HL-60/S4 (cell line): ENCODE results near the gene FRMD4A.
"Not testable (repeated sequence)": the region's sequence is repeated elsewhere in the genome, so short reads cannot be mapped to it uniquely, and the experiment has no call there.

Source experiments
- in situ Hi-C: fragments of 300-500 bp; cut with MboI; formaldehyde crosslinking; loops from 2 replicates; pipeline ENCODE4 v1.14.3; 2022; ENCODE audit warnings: low sequenced_read_pairs

FRMD4A gene

DNA sequence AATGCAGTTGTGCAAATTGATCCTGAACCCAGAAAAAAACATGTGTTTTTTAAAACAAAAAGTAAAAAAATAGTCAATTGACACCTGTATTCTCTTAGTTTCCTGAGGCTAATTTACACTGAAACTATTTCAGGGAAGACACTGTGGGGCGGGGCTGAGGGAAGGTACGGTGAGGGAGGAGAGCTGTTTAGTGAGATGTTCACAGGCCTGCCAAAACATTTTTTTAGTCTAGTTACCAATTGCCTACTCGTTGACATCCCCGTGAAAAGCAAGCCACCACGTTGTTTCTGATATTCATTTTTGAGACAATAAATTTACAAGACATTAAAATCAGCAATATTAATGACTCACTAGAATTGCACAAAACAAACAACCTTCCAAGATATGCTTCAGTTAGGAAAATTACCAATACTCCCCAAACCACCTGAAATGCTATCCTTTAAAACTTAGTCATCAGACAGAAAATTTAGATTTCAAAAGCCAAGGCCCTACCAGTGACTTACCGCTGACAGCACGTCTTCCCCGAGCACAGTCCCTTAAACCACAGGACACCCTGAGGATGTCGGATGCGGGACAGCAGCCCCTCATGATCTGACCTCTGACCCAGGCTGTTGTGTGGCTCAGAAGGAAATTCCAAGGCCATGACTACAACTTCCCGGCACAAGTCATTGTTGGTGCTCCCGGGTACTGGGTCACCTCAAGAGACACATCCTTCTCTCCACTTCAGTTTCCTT lies 464.8 kb downstream of the FRMD4A start:
- in situ Hi-C loops: no loop called here

DNA sequence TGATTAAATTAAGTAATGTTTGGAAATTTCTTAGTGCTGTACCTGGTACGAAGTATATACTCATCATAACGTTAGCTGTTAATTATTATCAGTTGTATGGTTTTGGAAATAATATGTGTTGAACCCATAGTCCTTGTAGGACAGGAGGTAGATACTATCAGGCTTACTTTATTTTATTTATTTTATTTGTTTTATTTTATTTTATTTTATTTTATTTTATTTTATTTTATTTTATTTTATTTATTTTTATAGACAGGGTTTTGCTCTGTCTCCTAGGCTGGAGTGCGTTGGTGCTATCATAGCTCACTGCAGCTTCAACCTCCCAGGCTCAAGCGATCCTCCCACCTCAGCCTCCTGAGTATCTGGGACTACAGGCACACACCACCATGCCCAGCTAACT lies 465.5 kb downstream of the FRMD4A start:
- in situ Hi-C loops: not testable (repeated sequence)

- in situ Hi-C loops: no loop called here
Measured at GRCh38 chr10:13862546-13863233, 468.0 kb downstream of the FRMD4A start.

GRCh38 chr10:13860886-13861285 lies 469.8 kb downstream of the FRMD4A start:
- in situ Hi-C loops: no loop called here

DNA sequence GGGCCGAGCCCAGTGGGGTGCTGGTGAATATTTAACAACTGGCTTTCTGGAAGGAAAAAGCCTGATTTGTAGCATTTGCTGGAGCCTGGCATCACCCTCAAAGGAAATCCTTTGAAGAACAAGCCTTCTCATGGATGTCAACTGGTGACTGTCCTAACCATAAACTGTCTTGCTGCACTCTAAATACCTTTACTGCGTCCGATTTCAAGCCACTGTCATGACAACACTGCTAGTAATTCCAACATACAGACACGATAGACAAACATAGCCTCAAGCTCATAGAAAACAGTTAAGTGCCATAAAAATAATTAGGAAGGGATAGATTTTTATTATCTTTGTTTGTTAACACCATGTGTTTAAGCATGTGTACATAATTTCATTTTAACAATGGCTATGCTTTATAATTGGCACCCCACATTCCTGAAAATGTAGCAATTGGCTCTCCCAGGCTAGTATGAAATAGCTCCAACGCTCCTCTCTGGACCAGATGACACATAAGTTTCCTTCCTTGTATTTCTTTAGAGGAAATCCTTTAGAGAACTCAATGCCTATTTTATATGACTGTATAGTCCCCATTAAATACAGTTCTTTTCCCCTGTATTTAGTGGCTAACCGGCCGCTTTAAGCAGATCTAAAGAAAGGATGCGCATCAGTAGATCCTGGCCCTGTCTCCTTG lies 470.6 kb downstream of the FRMD4A start:
- in situ Hi-C loops: no loop called here

GRCh38 chr10:13858709-13859108 lies 472.0 kb downstream of the FRMD4A start:
- in situ Hi-C loops: no loop called here

GRCh38 chr10:13857451-13857850 lies 473.3 kb downstream of the FRMD4A start:
- in situ Hi-C loops: no loop called here

GRCh38 chr10:13853854-13854253 lies 476.9 kb downstream of the FRMD4A start:
- in situ Hi-C loops: no loop called here

DNA sequence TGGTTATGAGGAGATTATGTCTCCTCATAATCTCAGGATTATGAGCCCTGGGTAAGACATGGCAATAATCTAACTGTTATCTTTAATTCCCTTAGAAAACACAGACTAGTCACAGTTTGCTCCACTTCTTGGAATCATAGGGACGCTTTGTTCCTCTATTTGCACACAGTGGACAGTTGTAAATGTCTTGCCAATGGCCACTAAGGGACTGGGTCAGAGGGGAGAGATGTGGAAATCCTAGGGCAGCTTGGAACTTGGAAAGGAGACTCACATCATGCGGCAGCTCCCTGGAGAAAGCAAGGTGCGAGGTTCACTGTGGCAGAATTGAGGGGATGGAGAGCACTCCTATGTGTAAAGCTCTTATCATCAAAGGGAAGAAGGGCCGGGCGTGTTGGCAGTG lies 477.9 kb downstream of the FRMD4A start:
- in situ Hi-C loops: no loop called here

- in situ Hi-C loops: no loop called here
Measured at GRCh38 chr10:13851906-13852305, 478.8 kb downstream of the FRMD4A start.

GRCh38 chr10:13848520-13849445 lies 481.9 kb downstream of the FRMD4A start:
- in situ Hi-C loops: no loop called here

GRCh38 chr10:13847201-13847631 lies 483.5 kb downstream of the FRMD4A start:
- in situ Hi-C loops: no loop called here

GRCh38 chr10:13845897-13846296 lies 484.8 kb downstream of the FRMD4A start:
- in situ Hi-C loops: no loop called here

DNA sequence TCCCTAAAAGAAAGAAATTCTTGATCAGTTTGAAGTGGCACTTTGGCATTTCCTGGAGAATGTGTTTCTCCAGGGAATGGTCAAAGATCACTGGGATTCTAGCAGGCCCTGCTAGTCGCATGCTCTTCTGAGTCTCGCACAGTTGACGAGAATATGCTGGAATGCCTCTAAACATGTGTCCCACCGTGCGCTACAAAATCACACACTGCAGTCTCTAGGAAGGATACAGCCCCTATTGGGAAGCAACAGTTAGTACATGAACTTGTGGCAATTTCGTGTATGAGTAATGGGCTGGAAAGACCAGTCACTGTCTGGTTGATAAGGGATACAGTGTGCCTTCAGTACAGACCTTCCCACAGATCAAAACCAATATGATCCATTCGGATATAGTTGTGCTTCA lies 486.1 kb downstream of the FRMD4A start:
- in situ Hi-C loops: no loop called here

- in situ Hi-C loops: no loop called here
Measured at GRCh38 chr10:13842117-13842516, 488.6 kb downstream of the FRMD4A start.

DNA sequence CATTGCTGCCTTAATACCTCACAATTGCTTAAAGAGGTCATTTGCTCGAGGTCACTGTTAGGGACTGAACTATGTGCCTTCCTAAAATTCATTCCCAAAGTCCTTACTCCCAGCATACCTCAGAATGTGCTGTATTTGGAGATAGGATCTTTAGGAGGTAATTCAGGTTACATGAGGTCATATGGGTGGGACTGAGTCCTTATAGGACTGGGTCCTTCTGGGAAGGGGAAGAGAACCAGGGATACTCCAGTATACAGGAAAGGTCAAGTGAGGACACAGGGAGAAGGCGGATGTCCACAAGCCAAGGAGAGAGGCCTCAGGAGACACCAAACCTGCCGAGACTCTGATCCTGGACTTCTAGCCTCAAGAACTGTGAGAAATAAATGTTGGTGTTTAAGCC lies 490.7 kb downstream of the FRMD4A start:
- in situ Hi-C loops: no loop called here

GRCh38 chr10:13839430-13839990 lies 491.2 kb downstream of the FRMD4A start:
- in situ Hi-C loops: no loop called here

GRCh38 chr10:13839030-13839429 lies 491.7 kb downstream of the FRMD4A start:
- in situ Hi-C loops: no loop called here

- in situ Hi-C loops: no loop called here
Measured at GRCh38 chr10:13837966-13838365, 492.8 kb downstream of the FRMD4A start.

DNA sequence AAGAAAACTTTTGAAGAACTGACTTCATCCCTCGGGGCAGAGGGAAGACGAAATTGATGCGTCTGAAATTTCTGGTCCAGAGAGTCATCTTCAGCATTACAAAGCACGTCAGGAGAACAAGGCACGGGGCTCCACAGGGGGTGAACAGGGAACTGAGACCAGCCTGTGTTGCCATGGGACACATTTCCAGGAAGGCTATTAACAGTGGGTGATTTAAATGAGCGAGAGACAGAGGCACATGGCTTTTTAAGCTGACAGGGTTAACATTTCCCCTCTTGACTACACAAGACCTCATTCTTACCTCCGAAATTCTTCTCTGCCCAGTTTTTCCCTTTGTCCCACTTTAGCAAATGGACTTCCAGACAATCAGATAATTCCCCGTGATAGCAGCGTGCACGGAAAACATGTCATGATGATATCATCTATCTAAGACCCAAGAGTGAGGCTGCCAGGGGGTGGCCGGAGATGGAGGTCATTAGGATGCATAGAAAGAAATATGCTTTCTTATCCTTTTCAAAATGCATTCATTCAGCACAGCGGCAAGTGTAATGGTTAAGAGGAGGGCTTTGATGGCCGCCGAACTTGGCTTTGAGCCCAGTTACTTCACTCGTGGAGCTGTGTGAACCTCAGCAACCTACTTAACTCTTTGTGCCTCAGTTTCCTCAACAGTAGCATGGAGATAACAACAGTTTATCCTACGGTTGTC lies 496.0 kb downstream of the FRMD4A start:
- in situ Hi-C loops: no loop called here
